HEK293T (cell line): ENCODE data around the gene DENND1B.

Experiments
- CTCF ChIA-PET: fragments of 350-600 bp; formaldehyde crosslinking; extraction: SDS; loops from one replicate; lab custom pipeline; 2021; ENCODE audit warnings: antibody characterized with exemption, inconsistent platforms; lab: Yijun Ruan, JAX
- POLR2A ChIA-PET: fragments of 350-600 bp; formaldehyde crosslinking; extraction: SDS; loops from one replicate; lab custom pipeline; 2020; ENCODE audit warnings: antibody characterized with exemption, inconsistent platforms; lab: Yijun Ruan, JAX
- DNase-seq: peaks from one replicate; pipeline ENCODE4 v3.0.0; 2012; ENCODE audit warnings: mixed read lengths; ENCODE audit errors: extremely low spot score
- ARNT ChIP-seq: fragments of 450-650 bp; IDR thresholded peaks from 2 replicates; pipeline ENCODE4 v1.6.1; 2017; ENCODE audit warnings: mild to moderate bottlenecking
- BHLHE40 ChIP-seq: fragments of 450-650 bp; IDR thresholded peaks from 2 replicates; pipeline ENCODE4 v1.6.1; 2016; ENCODE audit warnings: mild to moderate bottlenecking, moderate library complexity, borderline replicate concordance
- CTBP1 ChIP-seq: fragments of 450-650 bp; IDR thresholded peaks from 2 replicates; pipeline ENCODE4 v1.6.1; 2016; ENCODE audit warnings: borderline replicate concordance
- ELF4 ChIP-seq: fragments of 450-650 bp; IDR thresholded peaks from 2 replicates; pipeline ENCODE4 v1.6.1; 2017; ENCODE audit warnings: antibody characterized with exemption
- FOXA1 ChIP-seq: fragments of 450-650 bp; IDR thresholded peaks from 2 replicates; pipeline ENCODE4 v1.6.1; 2016; ENCODE audit warnings: mild to moderate bottlenecking
- FOXK2 ChIP-seq: fragments of 450-650 bp; IDR thresholded peaks from 2 replicates; pipeline ENCODE4 v1.6.1; 2016; ENCODE audit warnings: mild to moderate bottlenecking
- FOXM1 ChIP-seq: fragments of 450-650 bp; IDR thresholded peaks from 2 replicates; pipeline ENCODE4 v1.6.1; 2017; ENCODE audit warnings: mild to moderate bottlenecking, borderline replicate concordance
- HDGF ChIP-seq: fragments of 450-650 bp; IDR thresholded peaks from 2 replicates; pipeline ENCODE4 v1.6.1; 2017; ENCODE audit warnings: antibody characterized with exemption, borderline replicate concordance
- L3MBTL2 ChIP-seq: fragments of 450-650 bp; conservative IDR thresholded peaks from 2 replicates; pipeline ENCODE4 v1.6.1; 2016; ENCODE audit warnings: mild to moderate bottlenecking
- LEF1 ChIP-seq: fragments of 450-650 bp; IDR thresholded peaks from 2 replicates; pipeline ENCODE4 v1.6.1; 2017; ENCODE audit warnings: mild to moderate bottlenecking, borderline replicate concordance
- NFRKB ChIP-seq: fragments of 450-650 bp; IDR thresholded peaks from 2 replicates; pipeline ENCODE4 v1.6.1; 2016; ENCODE audit warnings: mild to moderate bottlenecking, moderate library complexity
- SP1 ChIP-seq: fragments of 450-650 bp; IDR thresholded peaks from 2 replicates; pipeline ENCODE4 v1.6.1; 2017
- SUZ12 ChIP-seq: fragments of 450-650 bp; IDR thresholded peaks from 2 replicates; pipeline ENCODE4 v1.6.1; 2016; ENCODE audit warnings: mild to moderate bottlenecking
- TARDBP ChIP-seq: fragments of 450-650 bp; IDR thresholded peaks from 2 replicates; pipeline ENCODE4 v1.6.1; 2016
- ZNF384 ChIP-seq: fragments of 450-650 bp; IDR thresholded peaks from 2 replicates; pipeline ENCODE4 v1.6.1; 2016
- TF ChIP-seq, protein P1 (sequence below): fragments of 450-650 bp; IDR thresholded peaks from 2 replicates; pipeline ENCODE4 v1.6.1; 2016

Gene DENND1B

DNA sequence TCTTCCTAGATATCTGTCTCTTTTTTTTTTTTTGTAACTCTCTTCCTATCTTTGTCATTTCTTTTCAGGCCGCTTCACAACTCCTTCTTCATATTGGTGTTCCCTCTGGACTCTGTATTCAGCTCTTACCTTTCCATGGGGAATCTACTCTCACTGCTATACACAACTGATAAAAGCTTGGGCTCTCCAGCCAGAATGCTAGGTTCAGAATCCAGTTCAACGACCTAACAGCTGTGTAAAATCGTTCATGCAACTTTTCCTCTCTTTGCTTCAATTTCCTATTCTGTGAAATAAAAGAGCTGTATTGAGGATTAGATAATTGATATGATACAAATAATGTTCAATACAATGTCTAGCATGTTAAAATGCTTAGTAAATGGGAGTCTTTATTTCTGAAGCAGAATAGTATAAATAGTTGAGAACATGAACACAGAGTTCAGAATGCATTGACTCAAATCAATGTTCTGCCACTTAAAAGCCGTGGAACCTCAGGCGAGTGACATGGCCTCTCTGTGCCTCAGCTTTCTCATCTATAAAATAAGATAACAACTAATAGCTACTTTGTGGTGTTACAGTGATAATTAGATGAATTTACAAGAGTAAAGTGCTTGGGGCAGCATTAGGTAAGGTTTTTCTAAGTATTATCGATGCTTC is 88.5 kb downstream of the DENND1B start:
- POLR2A ChIA-PET = interaction anchor here (0.7 kb wide), 1 partner anchor 216 kb away, joined by 3 read pairs; no protein-coding TSS in a partner anchor
- no peak for TF ChIP-seq FOXA1
- no peak for TF ChIP-seq ELF4
- no peak for TF ChIP-seq HDGF
- TF ChIP-seq CTBP1 = no peak
- TF ChIP-seq TARDBP = no peak
- TF ChIP-seq ZNF384 = no peak
- no peak for TF ChIP-seq SP1
- TF ChIP-seq, protein P1, sequence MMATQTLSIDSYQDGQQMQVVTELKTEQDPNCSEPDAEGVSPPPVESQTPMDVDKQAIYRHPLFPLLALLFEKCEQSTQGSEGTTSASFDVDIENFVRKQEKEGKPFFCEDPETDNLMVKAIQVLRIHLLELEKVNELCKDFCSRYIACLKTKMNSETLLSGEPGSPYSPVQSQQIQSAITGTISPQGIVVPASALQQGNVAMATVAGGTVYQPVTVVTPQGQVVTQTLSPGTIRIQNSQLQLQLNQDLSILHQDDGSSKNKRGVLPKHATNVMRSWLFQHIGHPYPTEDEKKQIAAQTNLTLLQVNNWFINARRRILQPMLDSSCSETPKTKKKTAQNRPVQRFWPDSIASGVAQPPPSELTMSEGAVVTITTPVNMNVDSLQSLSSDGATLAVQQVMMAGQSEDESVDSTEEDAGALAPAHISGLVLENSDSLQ = no peak
- TF ChIP-seq NFRKB = no peak
- TF ChIP-seq FOXM1 = no peak
- no peak for TF ChIP-seq SUZ12
- no peak for TF ChIP-seq LEF1
- TF ChIP-seq BHLHE40 = no peak
- DNase-seq = no peak
- CTCF ChIA-PET = interaction anchor here (0.7 kb wide), 1 partner anchor 93 kb away, joined by 3 read pairs; no protein-coding TSS in a partner anchor

DNA sequence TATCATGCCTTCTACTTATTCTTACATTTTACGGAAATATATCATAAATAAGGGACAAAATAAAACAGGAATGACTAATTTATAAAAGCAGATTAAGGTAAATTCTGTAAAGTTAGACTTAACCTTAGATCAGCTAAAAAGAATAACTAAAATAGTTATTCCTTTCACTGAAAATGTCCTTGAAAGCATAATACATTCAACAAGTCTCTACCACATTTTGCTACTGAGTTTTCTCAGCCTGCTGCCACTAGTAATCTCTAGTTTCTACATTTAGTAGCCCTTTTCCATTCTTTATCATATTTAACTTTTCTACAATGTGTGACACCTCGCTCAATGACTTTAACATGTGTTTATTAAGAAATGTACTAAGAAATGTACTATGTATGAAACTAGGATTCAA is 89.0 kb downstream of the DENND1B start:
- ChIA-PET POLR2A (no interaction called here), CTCF (interaction anchor here (0.7 kb wide), 1 partner anchor 93 kb away, joined by 3 read pairs; no protein-coding TSS in a partner anchor)
- TF ChIP-seq ELF4 (no peak), SUZ12 (no peak), ARNT (no peak), ZNF384 (no peak), NFRKB (no peak), HDGF (no peak), FOXA1 (no peak)
- TF ChIP-seq, protein P1 = no peak
- DNase-seq = no peak

DNA sequence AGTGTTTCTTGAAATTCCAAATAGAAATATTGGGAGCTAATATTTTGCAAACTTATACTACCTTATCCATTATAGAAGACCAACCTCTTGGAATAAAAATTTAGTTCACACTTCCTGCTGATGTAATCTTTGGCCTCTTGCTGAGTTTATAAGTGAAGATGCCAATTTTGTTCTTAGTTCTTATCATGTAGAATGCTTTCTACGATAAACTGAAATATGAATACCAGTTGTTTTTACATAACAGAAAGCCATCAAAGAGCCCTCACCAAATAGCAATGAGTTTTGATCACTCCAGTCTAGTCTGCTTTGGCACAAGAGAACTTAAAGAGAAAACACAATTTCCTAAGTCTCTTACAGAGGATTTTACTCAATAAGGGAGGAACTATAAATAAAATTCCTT is 89.5 kb downstream of the DENND1B start:
- ChIA-PET POLR2A (no interaction called here), CTCF (no interaction called here)
- TF ChIP-seq SUZ12 = no peak
- no peak for TF ChIP-seq FOXA1
- TF ChIP-seq, protein P1 = no peak
- TF ChIP-seq BHLHE40 = no peak
- no peak for TF ChIP-seq ZNF384
- TF ChIP-seq HDGF = no peak
- TF ChIP-seq FOXM1 = no peak
- TF ChIP-seq ARNT = no peak
- no peak for TF ChIP-seq NFRKB
- TF ChIP-seq L3MBTL2 = no peak
- no peak for TF ChIP-seq TARDBP
- TF ChIP-seq CTBP1 = no peak
- TF ChIP-seq SP1 = no peak
- TF ChIP-seq ELF4 = no peak
- no peak for TF ChIP-seq LEF1
- no peak for TF ChIP-seq FOXK2
- DNase-seq = no peak

DNA sequence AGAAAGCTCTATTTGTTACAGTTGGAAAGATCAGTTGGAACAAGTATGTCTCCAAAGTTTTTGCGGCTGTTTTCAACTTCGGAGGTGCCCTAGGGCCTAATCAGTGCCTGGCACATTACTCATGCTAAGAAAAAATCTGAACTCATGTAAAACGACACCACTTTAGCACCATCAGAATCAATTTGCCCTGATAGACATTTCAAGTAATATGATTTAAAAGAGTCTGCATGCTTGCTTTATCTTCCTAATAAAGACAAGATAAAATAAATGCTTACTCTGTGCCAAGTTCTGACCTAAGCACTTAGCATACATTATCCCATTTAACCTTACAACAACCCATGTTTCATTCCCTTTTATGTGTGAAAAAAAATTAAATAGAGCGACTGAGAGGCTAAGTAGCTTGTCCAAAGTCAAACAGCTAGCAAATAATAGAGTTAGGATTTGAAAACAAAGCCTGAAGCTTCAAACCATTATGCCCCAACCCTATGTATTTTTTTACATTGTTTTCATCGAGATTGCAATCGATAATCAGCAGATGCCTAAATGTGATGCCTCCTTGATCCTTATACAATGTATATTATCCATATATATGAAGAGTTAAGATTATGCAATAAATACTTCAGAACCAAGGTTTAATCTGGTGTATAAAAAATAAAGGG is 91.3 kb downstream of the DENND1B start:
- POLR2A ChIA-PET = interaction anchor here (1.1 kb wide), 1 partner anchor 219 kb away, joined by 3 read pairs; no protein-coding TSS in a partner anchor
- peak; percentile 21 for DNase-seq
- TF ChIP-seq, protein P1 = peak; percentile 52; the same call in 1 of the 2 replicates
- TF ChIP-seq NFRKB = no peak
- CTCF ChIA-PET = interaction anchor here (0.5 kb wide), 1 partner anchor 520 kb away, joined by 3 read pairs; no protein-coding TSS in a partner anchor

DNA sequence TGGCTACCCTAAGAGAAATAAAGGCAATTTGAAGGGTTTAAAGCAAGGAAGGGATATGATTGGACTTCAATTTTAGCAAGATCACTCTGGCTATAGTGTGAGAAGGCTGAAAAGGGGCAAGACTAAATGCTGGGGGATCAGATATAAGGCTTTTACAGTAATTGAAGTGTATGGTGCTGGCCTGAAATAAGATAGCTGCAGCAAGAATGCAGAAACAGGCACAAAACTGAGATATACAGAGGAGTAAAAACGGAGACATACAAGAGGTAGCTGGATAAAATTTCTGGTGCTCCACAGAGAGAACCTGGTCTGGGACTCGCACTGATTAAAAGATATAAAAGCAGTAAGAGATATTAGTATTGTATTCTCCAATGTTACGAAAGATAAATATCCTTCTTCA is 92.0 kb downstream of the DENND1B start:
- DNase-seq = no peak
- ChIA-PET CTCF (no interaction called here), POLR2A (interaction anchor here (1.1 kb wide), 1 partner anchor 220 kb away, joined by 3 read pairs; no protein-coding TSS in a partner anchor)
- TF ChIP-seq, protein P1 = peak; percentile 22; the same call in 1 of the 2 replicates
- TF ChIP-seq CTBP1 (no peak), BHLHE40 (no peak)
